ENCODE measurements around the gene PNPLA7.
"Not testable (repeated sequence)": the region's sequence is repeated elsewhere in the genome, so short reads cannot be mapped to it uniquely, and the experiment has no call there.

The PNPLA7 gene

DNA sequence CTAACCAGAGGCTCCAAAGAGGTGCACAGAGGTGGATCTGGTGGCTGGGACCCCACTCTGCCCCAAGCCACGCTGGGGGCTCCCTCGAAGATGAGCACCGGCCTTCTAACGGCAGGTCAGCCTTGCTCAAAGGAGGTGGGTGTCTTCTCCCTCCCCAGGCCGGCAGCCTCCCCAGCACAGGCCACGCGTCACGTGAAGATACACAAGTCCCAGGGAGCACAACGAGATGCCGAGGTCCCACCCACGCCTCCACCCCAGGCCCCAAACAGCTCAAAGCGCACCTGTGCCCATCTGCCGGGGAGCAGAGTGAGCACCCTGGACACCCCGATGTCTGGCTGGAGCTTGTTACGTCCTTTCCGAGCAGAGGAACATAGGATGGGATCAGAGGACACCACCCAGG, 12.1 kb downstream of the PNPLA7 start:
- H3K4me3 ChIP-seq (ENCODE audit: low read length) = no peak overlapping the region
- no peak for DNase-seq (ENCODE audit: low read depth)
- TF ChIP-seq, protein P1, sequence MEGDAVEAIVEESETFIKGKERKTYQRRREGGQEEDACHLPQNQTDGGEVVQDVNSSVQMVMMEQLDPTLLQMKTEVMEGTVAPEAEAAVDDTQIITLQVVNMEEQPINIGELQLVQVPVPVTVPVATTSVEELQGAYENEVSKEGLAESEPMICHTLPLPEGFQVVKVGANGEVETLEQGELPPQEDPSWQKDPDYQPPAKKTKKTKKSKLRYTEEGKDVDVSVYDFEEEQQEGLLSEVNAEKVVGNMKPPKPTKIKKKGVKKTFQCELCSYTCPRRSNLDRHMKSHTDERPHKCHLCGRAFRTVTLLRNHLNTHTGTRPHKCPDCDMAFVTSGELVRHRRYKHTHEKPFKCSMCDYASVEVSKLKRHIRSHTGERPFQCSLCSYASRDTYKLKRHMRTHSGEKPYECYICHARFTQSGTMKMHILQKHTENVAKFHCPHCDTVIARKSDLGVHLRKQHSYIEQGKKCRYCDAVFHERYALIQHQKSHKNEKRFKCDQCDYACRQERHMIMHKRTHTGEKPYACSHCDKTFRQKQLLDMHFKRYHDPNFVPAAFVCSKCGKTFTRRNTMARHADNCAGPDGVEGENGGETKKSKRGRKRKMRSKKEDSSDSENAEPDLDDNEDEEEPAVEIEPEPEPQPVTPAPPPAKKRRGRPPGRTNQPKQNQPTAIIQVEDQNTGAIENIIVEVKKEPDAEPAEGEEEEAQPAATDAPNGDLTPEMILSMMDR (conservative IDR thresholded peaks at IDR 0.05; ENCODE audit: low read depth, low read length) = no peak

DNA sequence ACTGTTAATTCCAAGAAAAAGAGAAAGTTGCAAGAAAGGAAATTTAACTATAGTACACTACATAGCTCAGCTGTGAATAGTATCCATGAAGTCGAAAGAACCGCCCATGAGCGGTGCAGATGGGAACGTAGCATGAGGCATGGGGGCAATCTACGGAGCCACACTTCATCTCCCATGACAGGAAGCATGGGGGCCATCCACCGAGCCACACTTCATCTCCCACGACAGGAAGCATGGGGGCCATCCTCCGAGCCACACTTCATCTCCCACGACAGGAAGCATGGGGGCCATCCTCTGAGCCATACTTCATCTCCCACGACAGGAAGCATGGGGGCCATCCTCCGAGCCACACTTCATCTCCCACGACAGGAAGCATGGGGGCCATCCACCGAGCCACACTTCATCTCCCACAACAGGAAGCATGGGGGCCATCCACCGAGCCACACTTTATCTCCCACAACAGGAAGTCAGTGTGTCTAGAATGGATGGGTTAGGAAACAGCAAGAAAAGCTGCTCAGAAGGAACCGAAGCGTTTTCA, 13.5 kb downstream of the PNPLA7 start:
- H3K4me3 ChIP-seq (ENCODE audit: low read length); DNase-seq (ENCODE audit: low read depth): not testable (repeated sequence)

DNA sequence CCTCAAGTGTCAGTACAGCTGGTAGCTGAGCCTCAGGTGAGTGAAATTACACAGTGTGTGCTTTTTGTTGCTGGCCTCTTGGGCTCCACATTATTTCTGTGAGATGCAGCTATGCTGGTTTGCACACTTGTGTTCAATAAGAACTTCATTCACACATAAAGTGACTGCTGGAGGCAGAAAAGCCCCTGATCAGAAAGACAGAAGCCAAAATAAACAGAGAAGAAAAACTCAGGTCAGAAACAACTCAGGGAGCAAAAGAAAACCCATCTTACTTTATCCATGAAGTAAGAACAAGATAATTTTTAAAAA, 15.1 kb downstream of the PNPLA7 start:
- DNase-seq (ENCODE audit: low read depth) = no peak
- TF ChIP-seq, protein P1 (conservative IDR thresholded peaks at IDR 0.05; ENCODE audit: low read depth, low read length) = no peak
- no peak overlapping the region for H3K4me3 ChIP-seq (ENCODE audit: low read length)

DNA sequence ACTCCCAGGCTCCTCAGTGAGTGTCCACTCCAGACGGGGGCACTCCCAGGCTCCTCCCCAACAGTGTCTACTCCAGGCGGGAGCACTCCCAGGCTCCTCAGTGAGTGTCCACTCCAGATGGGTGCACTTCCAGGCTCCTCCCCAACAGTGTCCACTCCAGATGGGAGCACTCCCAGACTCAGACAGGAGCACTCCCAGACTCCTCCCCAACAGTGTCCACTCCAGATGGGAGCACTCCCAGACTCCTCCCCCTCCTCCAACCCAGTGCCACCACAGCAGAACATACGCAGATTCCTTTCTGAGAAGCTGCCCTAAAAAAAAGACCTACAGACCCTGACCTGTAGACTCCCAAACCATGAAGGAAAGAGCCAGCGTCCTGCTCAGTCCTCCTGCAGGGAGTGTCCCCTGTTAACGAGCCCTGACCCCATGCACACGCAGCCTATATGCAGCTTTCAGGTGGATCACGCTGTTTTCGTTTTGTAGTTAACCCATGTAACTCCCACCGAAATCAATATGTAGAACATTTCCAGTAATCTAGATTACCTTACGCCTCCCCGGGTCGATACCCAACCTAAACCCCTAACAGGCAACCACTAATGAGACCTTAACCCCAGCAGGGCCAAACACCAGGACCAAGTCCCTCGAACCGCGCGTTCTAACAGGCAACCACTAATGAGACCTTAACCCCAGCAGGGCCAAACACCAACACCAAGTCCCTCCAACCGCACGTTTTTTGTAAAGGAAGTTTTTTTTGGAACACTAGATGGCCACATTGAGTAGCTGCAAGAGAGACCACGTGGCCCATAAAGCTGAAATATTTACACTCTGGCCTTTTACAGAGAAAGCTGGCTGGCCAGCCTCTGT, 15.7 kb downstream of the PNPLA7 start:
- TF ChIP-seq, protein P1 (conservative IDR thresholded peaks at IDR 0.05; ENCODE audit: low read depth, low read length) = peak; percentile 84
- no peak overlapping the region for H3K4me3 ChIP-seq (ENCODE audit: low read length)
- DNase-seq (ENCODE audit: low read depth) = no peak

DNA sequence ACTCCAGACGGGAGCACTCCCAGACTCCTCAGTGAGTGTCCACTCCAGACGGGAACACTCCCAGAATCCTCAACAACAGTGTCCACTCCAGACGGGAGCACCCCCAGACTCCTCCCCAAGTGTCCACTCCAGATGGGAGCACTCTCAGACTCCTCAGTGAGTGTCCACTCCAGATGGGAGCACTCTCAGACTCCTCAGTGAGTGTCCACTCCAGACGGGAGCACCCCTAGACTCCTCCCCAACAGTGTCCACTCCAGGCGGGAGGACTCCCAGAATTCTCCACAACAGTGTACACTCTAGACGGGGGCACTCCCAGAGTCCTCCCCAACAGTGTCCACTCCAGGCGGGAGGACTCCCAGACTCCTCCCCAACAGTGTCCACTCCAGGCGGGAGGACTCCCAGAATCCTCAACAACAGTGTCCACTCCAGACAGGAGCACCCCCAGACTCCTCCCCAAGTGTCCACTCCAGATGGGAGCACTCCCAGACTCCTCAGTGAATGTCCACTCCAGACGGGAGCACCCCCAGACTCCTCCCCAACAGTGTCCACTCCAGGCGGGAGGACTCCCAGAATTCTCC, 17.2 kb downstream of the PNPLA7 start:
- DNase-seq (ENCODE audit: low read depth); H3K4me3 ChIP-seq (ENCODE audit: low read length): not testable (repeated sequence)

DNA sequence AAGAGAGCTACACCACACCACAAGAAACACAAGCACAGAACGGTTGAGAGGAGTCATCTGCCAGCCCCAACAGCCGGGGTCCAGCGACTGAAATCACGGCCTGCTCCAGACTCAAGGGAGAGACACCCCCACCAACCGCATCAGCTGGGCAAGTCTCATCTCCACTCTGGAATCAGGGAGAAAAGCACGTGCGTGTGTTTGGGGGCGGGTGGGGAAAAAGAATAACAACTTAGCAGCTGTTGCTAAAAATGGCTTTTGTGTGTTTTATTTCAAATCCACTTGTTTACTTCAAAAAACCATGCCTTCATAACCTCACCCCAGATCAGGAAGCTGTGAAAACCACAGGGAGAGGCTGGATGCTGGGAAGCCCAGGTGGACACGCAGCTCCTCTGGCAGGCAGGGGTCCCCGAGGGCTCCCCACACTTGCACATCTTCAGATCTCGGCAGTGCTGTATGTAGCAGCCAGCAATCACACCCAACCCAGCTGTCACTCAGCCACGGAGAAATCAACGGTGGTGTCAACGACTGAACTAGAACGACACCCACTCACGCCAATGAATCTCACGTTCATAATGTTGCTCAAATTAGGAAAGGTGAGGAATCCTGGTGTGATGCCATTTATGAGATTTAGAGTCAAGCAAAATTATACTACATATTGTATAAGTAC, 19.0 kb downstream of the PNPLA7 start:
- no peak overlapping the region for H3K4me3 ChIP-seq (ENCODE audit: low read length)
- DNase-seq (ENCODE audit: low read depth) = no peak
- TF ChIP-seq, protein P1 (conservative IDR thresholded peaks at IDR 0.05; ENCODE audit: low read depth, low read length) = no peak

DNA sequence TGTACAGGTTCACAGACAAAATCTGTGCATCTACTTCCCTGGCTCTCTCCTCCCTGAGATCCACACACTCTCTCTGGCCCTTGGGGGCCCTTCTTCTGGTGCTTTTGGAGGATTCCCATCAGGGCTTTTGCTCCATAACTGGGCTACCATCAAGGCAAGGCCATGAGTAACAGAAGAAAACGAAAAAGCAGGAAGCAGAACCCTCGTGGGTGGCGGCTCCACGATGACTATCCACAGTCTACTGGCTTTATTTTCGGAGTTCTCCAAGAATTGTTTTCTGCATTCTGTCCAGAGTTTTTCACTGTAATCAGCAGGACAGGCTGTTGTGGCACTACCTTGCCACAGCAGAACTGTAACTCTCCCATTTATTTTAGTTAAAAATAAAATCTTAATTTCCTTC, 19.9 kb downstream of the PNPLA7 start:
- TF ChIP-seq, protein P1 (conservative IDR thresholded peaks at IDR 0.05; ENCODE audit: low read depth, low read length) = no peak
- no peak overlapping the region for H3K4me3 ChIP-seq (ENCODE audit: low read length)
- no peak for DNase-seq (ENCODE audit: low read depth)

DNA sequence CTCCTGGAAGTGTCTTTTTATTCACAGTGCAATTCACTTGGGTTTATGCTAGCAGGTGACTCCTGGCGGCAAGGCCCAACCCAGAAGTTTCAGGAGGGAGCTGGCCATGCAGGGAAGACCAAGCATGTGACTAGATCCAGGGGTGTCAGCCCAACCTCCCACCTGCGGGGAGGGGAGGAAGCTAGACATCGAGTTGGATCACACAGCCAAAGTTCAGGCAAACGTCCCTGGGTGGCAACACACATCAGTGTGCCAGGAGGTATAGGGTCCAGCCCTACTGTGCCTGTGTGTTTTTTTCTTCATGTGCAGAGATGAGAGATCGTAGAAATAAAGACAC, 25.3 kb downstream of the PNPLA7 start:
- DNase-seq (ENCODE audit: low read depth) = no peak
- TF ChIP-seq, protein P1 (conservative IDR thresholded peaks at IDR 0.05; ENCODE audit: low read depth, low read length) = no peak
- no peak overlapping the region for H3K4me3 ChIP-seq (ENCODE audit: low read length)
